Smooth muscle cell (in vitro differentiated cells): Measurements from ENCODE around the gene WWC2. TPM values are rescaled to one million over a fixed set of nuclear protein-coding genes. Genes with fewer than 3 reads are reported as not detected.
A peak's percentile ranks its signal among the peaks of the same experiment; 100 is the strongest.

Source experiments
- DNase-seq: peaks from one replicate; lab custom pipeline; 2025; ENCODE audit not compliant: unreplicated experiment; lab: John Stamatoyannopoulos, UW
- H2AFZ ChIP-seq: fragments of 200-600 bp; sonication (generic); 2 replicates; pipeline ENCODE4 v1.6.0; 2016; ENCODE audit warnings: antibody characterized with exemption, low read depth, mild to moderate bottlenecking
- H3F3A ChIP-seq: fragments of 200-600 bp; sonication (generic); 2 replicates; pipeline ENCODE4 v1.6.0; 2017; ENCODE audit warnings: antibody characterized with exemption, low read depth
- H3K27ac ChIP-seq: fragments of 200-600 bp; sonication (generic); 2 replicates; pipeline ENCODE4 v1.5.1; 2016; ENCODE audit warnings: low read depth, mild to moderate bottlenecking
- H3K27me3 ChIP-seq: fragments of 200-600 bp; sonication (generic); 2 replicates; pipeline ENCODE4 v1.6.1; 2016; ENCODE audit warnings: low read depth, mild to moderate bottlenecking
- H3K36me3 ChIP-seq: fragments of 200-600 bp; sonication (generic); 2 replicates; pipeline ENCODE4 v1.5.1; 2016; ENCODE audit warnings: low read depth
- H3K4me1 ChIP-seq: fragments of 200-600 bp; sonication (generic); 2 replicates; pipeline ENCODE4 v1.5.1; 2016; ENCODE audit warnings: low read depth
- H3K4me2 ChIP-seq: fragments of 200-600 bp; sonication (generic); 2 replicates; pipeline ENCODE4 v1.6.0; 2016; ENCODE audit warnings: mild to moderate bottlenecking
- H3K4me3 ChIP-seq: fragments of 200-600 bp; sonication (generic); 2 replicates; pipeline ENCODE4 v1.5.1; 2016; ENCODE audit warnings: mild to moderate bottlenecking
- H3K79me2 ChIP-seq: fragments of 200-600 bp; sonication (generic); 2 replicates; pipeline ENCODE4 v1.6.0; 2016; ENCODE audit warnings: low read depth, mild to moderate bottlenecking
- H3K9ac ChIP-seq: fragments of 200-600 bp; sonication (generic); 2 replicates; pipeline ENCODE4 v1.6.0; 2016; ENCODE audit warnings: low read depth
- H3K9me3 ChIP-seq: fragments of 200-600 bp; sonication (generic); replicated peaks from 2 replicates; pipeline ENCODE4 v1.5.1; 2016; ENCODE audit warnings: low read depth
- H4K20me1 ChIP-seq: fragments of 200-600 bp; sonication (generic); 2 replicates; pipeline ENCODE4 v1.6.0; 2016; ENCODE audit warnings: low read depth
- WGBS: methylation state at CpG from one replicate; pipeline ENCODE4 v1.1.7; 2016; ENCODE audit warnings: low lambda C conversion rate; 5-methylcytosine and 5-hydroxymethylcytosine counted together
- polyA plus RNA-seq: library from polyadenylated mRNA; unstranded; fragments of >200 nt; fragmentation: Nextera tagmentation; extraction: Ambion mirVana; gene quantifications from 2 replicates; pipeline ENCODE4 v1.2.1, GENCODE V29; 2016
- total RNA-seq: library from RNA; depleted of rRNA; stranded (reverse); fragments of >200 nt; gene quantifications from 2 replicates; pipeline ENCODE4 v1.2.3, GENCODE V29; 2014
- TF ChIP-seq, protein P1 (sequence below): fragments of 200-600 bp; sonication (generic); IDR thresholded peaks from 2 replicates; pipeline ENCODE4 v1.5.1; 2017; ENCODE audit warnings: borderline replicate concordance, mild to moderate bottlenecking, antibody characterized with exemption; ENCODE audit not compliant: insufficient read depth, poor library complexity, severe bottlenecking

WWC2 gene
- total and polyA plus RNA-seq, 2 experiments from 2014 or later: 11.2 to 13.5 TPM

DNA sequence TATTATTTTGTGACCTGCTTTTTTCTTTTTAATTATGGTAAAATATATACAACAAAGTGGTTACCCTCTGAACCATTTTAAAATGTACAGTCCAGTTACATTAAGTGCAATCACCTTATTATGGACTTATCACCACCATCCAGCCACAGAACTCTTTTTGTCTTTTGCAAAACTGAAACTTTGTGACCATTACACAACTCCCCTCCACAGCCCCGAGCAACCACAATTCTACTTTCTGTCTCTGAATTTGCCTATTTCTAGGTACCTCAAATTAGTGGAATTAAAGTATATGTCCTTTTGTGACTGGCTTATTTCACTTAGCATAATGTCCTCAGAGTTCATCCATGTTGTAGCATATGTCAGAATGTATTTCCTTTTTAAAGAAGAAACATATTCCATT lies 39.3 kb upstream of the WWC2 start:
- 89% methylated on average over 1 of the region's 1 CpG for WGBS
- no peaks in the 10 kb centered on the region for H3K9me3 ChIP-seq
- H3K27ac ChIP-seq: no peak overlapping the region
- H2AFZ ChIP-seq: no peak overlapping the region
- H3K79me2 ChIP-seq: no peaks in the 10 kb centered on the region
- H4K20me1 ChIP-seq: no peaks in the 10 kb centered on the region
- DNase-seq: no peak
- H3K4me3 ChIP-seq: no peak overlapping the region
- H3K4me1 ChIP-seq: no peaks in the 10 kb centered on the region
- no peaks in the 10 kb centered on the region for H3K36me3 ChIP-seq
- H3F3A ChIP-seq: no peaks in the 10 kb centered on the region
- TF ChIP-seq, protein P1, sequence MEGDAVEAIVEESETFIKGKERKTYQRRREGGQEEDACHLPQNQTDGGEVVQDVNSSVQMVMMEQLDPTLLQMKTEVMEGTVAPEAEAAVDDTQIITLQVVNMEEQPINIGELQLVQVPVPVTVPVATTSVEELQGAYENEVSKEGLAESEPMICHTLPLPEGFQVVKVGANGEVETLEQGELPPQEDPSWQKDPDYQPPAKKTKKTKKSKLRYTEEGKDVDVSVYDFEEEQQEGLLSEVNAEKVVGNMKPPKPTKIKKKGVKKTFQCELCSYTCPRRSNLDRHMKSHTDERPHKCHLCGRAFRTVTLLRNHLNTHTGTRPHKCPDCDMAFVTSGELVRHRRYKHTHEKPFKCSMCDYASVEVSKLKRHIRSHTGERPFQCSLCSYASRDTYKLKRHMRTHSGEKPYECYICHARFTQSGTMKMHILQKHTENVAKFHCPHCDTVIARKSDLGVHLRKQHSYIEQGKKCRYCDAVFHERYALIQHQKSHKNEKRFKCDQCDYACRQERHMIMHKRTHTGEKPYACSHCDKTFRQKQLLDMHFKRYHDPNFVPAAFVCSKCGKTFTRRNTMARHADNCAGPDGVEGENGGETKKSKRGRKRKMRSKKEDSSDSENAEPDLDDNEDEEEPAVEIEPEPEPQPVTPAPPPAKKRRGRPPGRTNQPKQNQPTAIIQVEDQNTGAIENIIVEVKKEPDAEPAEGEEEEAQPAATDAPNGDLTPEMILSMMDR: no peak
- H3K27me3 ChIP-seq: no peaks in the 10 kb centered on the region
- no peak overlapping the region for H3K9ac ChIP-seq
- H3K4me2 ChIP-seq: no peak overlapping the region

DNA sequence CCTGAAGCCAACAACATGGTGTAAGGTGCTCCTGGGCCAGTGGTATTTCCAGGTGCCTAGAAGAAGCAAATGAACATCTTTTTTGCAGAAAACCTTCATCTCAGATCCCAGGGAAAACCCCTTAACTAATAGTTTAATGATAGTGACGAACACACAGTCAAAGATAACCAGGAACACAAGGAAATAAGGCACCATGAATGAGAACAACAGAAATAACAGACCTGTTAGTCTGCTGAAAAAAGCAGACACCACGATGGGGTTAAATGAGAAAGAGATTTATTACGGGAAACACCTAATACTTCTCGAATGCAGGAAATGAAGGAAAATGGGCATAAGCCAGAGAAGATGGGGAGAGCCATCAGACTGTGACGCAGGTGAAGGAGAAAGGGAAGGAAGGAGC lies 30.6 kb upstream of the WWC2 start:
- WGBS: 88% methylated on average over 5 of the region's 5 CpGs
- no peak overlapping the region for H3K4me2 ChIP-seq
- TF ChIP-seq, protein P1: no peak

DNA sequence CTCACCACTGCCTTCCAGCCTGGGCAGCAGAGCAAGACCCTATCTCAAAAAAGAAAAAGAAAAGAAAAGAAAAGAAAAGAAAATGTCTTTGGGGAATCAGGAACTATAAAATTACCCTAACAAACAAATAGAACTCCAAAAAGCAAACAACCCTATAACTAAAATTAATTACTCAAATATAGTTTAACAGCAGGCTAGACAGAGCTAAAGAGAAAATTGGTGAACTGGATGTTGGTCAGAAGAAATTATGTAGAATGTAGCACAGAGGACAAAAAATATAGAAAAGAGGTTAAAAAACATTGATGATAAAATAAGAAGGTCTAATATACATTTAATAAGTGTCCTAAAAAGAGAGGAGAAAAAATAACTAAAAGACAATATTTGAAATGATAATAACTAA lies 27.8 kb upstream of the WWC2 start:
- H3F3A ChIP-seq: no peaks in the 10 kb centered on the region
- no peaks in the 10 kb centered on the region for H3K36me3 ChIP-seq
- DNase-seq: no peak
- H3K9me3 ChIP-seq: no peaks in the 10 kb centered on the region
- H3K9ac ChIP-seq: no peak overlapping the region
- no peak overlapping the region for H3K4me3 ChIP-seq
- H3K27ac ChIP-seq: no peak overlapping the region
- H3K4me1 ChIP-seq: peaks cover 7% of the 10 kb centered on the region
- H3K27me3 ChIP-seq: no peaks in the 10 kb centered on the region
- no peaks in the 10 kb centered on the region for H4K20me1 ChIP-seq
- H3K4me2 ChIP-seq: no peak overlapping the region
- H2AFZ ChIP-seq: no peak overlapping the region
- TF ChIP-seq, protein P1: no peak
- H3K79me2 ChIP-seq: no peaks in the 10 kb centered on the region

More for the DNA sequence above, 30.6 kb upstream of the WWC2 start:
- no peaks in the 10 kb centered on the region for H4K20me1 ChIP-seq
- no peak overlapping the region for H3K9ac ChIP-seq
- no peak overlapping the region for H3K27ac ChIP-seq
- no peaks in the 10 kb centered on the region for H3K4me1 ChIP-seq
- H3K27me3 ChIP-seq: no peaks in the 10 kb centered on the region
- H2AFZ ChIP-seq: no peak overlapping the region
- H3F3A ChIP-seq: no peaks in the 10 kb centered on the region
- no peaks in the 10 kb centered on the region for H3K9me3 ChIP-seq
- H3K36me3 ChIP-seq: no peaks in the 10 kb centered on the region
- no peaks in the 10 kb centered on the region for H3K79me2 ChIP-seq
- H3K4me3 ChIP-seq: no peak overlapping the region
- DNase-seq: no peak

DNA sequence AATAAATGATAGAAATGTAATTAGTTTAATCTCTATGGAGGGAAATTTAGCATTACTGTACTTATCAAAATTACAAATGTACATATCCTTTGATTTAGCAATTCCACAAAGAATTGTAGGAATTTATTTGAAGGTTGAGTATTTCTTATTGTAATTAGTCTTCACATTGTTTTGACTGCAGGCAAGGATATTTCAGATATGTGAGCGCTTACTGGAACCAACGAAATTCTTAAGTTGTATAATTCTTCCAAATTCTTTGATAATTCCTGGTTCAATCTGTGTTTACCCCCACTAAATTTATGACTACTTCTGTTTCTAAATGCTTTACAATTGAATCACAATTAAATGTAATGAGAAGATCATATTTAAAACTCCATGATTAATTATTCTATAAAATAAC lies 26.9 kb upstream of the WWC2 start:
- TF ChIP-seq, protein P1: peak; percentile 2
- WGBS: 94% methylated on average over 2 of the region's 2 CpGs

More for the DNA sequence above, 26.9 kb upstream of the WWC2 start:
- H3K4me2 ChIP-seq: no peak overlapping the region
- H3K27ac ChIP-seq: no peak overlapping the region
- H4K20me1 ChIP-seq: no peaks in the 10 kb centered on the region
- H3K4me3 ChIP-seq: no peak overlapping the region
- no peak for DNase-seq
- H3F3A ChIP-seq: no peaks in the 10 kb centered on the region
- no peaks in the 10 kb centered on the region for H3K9me3 ChIP-seq
- no peaks in the 10 kb centered on the region for H3K79me2 ChIP-seq
- H3K9ac ChIP-seq: no peak overlapping the region
- peaks cover 7% of the 10 kb centered on the region for H3K4me1 ChIP-seq
- H3K27me3 ChIP-seq: no peaks in the 10 kb centered on the region
- H3K36me3 ChIP-seq: no peaks in the 10 kb centered on the region
- H2AFZ ChIP-seq: no peak overlapping the region
